ENCODE data around the gene PACSIN3. TPM values are rescaled to one million over a fixed set of nuclear protein-coding genes. Genes with fewer than 3 reads are reported as not detected.

The PACSIN3 gene
- total and polyA plus RNA-seq, 2 of the 13 experiments (the other 11 are each of a cell fraction or from before 2014, with no cell fraction given) = 47.9 to 93.3 TPM

- TF ChIP-seq ZFX (CRISPR knock-in tag; IDR thresholded peaks at IDR 0.05; ENCODE audit: low read depth) = 0 out of 2 replicates have a peak, but pooled peaks have one; percentile 47
- TF ChIP-seq, protein P1, sequence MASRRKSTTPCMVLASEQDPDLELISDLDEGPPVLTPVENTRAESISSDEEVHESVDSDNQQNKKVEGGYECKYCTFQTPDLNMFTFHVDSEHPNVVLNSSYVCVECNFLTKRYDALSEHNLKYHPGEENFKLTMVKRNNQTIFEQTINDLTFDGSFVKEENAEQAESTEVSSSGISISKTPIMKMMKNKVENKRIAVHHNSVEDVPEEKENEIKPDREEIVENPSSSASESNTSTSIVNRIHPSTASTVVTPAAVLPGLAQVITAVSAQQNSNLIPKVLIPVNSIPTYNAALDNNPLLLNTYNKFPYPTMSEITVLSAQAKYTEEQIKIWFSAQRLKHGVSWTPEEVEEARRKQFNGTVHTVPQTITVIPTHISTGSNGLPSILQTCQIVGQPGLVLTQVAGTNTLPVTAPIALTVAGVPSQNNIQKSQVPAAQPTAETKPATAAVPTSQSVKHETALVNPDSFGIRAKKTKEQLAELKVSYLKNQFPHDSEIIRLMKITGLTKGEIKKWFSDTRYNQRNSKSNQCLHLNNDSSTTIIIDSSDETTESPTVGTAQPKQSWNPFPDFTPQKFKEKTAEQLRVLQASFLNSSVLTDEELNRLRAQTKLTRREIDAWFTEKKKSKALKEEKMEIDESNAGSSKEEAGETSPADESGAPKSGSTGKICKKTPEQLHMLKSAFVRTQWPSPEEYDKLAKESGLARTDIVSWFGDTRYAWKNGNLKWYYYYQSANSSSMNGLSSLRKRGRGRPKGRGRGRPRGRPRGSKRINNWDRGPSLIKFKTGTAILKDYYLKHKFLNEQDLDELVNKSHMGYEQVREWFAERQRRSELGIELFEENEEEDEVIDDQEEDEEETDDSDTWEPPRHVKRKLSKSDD (CRISPR knock-in tag; IDR thresholded peaks at IDR 0.05; ENCODE audit: low read depth) = no peak
- peak; percentile 71; the same call in 1 of the 2 replicates for TF ChIP-seq TBX2 (CRISPR knock-in tag; IDR thresholded peaks at IDR 0.05; ENCODE audit: borderline replicate concordance)
- TF ChIP-seq SNRNP70 (IDR thresholded peaks at IDR 0.05; ENCODE audit: low read depth, low read length) = no peak
- TF ChIP-seq CBX5 (CRISPR knock-in tag; IDR thresholded peaks at IDR 0.05; ENCODE audit: borderline replicate concordance) = no peak
- TF ChIP-seq ZNF589 (CRISPR knock-in tag; conservative IDR thresholded peaks at IDR 0.05) = no peak
- TF ChIP-seq, protein P2, sequence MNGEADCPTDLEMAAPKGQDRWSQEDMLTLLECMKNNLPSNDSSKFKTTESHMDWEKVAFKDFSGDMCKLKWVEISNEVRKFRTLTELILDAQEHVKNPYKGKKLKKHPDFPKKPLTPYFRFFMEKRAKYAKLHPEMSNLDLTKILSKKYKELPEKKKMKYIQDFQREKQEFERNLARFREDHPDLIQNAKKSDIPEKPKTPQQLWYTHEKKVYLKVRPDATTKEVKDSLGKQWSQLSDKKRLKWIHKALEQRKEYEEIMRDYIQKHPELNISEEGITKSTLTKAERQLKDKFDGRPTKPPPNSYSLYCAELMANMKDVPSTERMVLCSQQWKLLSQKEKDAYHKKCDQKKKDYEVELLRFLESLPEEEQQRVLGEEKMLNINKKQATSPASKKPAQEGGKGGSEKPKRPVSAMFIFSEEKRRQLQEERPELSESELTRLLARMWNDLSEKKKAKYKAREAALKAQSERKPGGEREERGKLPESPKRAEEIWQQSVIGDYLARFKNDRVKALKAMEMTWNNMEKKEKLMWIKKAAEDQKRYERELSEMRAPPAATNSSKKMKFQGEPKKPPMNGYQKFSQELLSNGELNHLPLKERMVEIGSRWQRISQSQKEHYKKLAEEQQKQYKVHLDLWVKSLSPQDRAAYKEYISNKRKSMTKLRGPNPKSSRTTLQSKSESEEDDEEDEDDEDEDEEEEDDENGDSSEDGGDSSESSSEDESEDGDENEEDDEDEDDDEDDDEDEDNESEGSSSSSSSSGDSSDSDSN (CRISPR knock-in tag; IDR thresholded peaks at IDR 0.05) = no peak
- no peak for TF ChIP-seq ZNF138 (CRISPR knock-in tag; IDR thresholded peaks at IDR 0.05; ENCODE audit: low read depth)
- TF ChIP-seq ZSCAN31 (CRISPR knock-in tag; IDR thresholded peaks at IDR 0.05; ENCODE audit: low read depth) = no peak
- TF ChIP-seq CEBPB (IDR thresholded peaks at IDR 0.05; ENCODE audit: borderline replicate concordance, low read depth, low read length) = peak; percentile 89
- peak; percentile 96 for TF ChIP-seq IRF2 (CRISPR knock-in tag; IDR thresholded peaks at IDR 0.05)
- TF ChIP-seq, protein P3, sequence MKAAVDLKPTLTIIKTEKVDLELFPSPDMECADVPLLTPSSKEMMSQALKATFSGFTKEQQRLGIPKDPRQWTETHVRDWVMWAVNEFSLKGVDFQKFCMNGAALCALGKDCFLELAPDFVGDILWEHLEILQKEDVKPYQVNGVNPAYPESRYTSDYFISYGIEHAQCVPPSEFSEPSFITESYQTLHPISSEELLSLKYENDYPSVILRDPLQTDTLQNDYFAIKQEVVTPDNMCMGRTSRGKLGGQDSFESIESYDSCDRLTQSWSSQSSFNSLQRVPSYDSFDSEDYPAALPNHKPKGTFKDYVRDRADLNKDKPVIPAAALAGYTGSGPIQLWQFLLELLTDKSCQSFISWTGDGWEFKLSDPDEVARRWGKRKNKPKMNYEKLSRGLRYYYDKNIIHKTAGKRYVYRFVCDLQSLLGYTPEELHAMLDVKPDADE (CRISPR knock-in tag; IDR thresholded peaks at IDR 0.05) = no peak
- TF ChIP-seq ZNF30 (CRISPR knock-in tag; IDR thresholded peaks at IDR 0.05) = no peak
- TF ChIP-seq HOXD1 (CRISPR knock-in tag; IDR thresholded peaks at IDR 0.05) = no peak
- no peak for TF ChIP-seq PCBP1 (IDR thresholded peaks at IDR 0.05; ENCODE audit: borderline replicate concordance, low read depth, low read length)
- no peak for TF ChIP-seq ZKSCAN1 (IDR thresholded peaks at IDR 0.05; ENCODE audit: low read length)
- no peak; the same call in 1 of the 2 replicates for TF ChIP-seq MBD4 (IDR thresholded peaks at IDR 0.05; ENCODE audit: borderline replicate concordance, low read length)
- no peak for TF ChIP-seq IRX3 (CRISPR knock-in tag; IDR thresholded peaks at IDR 0.05; ENCODE audit: borderline replicate concordance, low read depth)
- peak; percentile 74 for TF ChIP-seq SP5 (CRISPR knock-in tag; IDR thresholded peaks at IDR 0.05; ENCODE audit: borderline replicate concordance, low read depth)
- no peak for TF ChIP-seq CREBL2 (CRISPR knock-in tag; IDR thresholded peaks at IDR 0.05; ENCODE audit: borderline replicate concordance)
- peak; percentile 98 for TF ChIP-seq BCL6 (CRISPR knock-in tag; IDR thresholded peaks at IDR 0.05)
- TF ChIP-seq JUNB (CRISPR knock-in tag; IDR thresholded peaks at IDR 0.05; ENCODE audit: borderline replicate concordance) = no peak; the same call in 1 of the 2 replicates
- TF ChIP-seq ZNF784 (CRISPR knock-in tag; IDR thresholded peaks at IDR 0.05; ENCODE audit: borderline replicate concordance) = peak; percentile 25; the same call in 1 of the 2 replicates
Measured at GRCh38 chr11:47189100-47189834, 3.0 kb upstream of the PACSIN3 start (continued).
